ENCODE data around the gene USP17L5. TPM values are rescaled to one million over a fixed set of nuclear protein-coding genes. Genes with fewer than 3 reads are reported as not detected.
"Not testable (repeated sequence)": the region's sequence is repeated elsewhere in the genome, so short reads cannot be mapped to it uniquely, and the experiment has no call there.

USP17L5 gene, protein sequence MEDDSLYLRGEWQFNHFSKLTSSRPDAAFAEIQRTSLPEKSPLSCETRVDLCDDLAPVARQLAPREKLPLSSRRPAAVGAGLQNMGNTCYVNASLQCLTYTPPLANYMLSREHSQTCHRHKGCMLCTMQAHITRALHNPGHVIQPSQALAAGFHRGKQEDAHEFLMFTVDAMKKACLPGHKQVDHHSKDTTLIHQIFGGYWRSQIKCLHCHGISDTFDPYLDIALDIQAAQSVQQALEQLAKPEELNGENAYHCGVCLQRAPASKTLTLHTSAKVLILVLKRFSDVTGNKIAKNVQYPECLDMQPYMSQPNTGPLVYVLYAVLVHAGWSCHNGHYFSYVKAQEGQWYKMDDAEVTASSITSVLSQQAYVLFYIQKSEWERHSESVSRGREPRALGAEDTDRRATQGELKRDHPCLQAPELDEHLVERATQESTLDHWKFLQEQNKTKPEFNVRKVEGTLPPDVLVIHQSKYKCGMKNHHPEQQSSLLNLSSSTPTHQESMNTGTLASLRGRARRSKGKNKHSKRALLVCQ
- not detected for total RNA-seq

DNA sequence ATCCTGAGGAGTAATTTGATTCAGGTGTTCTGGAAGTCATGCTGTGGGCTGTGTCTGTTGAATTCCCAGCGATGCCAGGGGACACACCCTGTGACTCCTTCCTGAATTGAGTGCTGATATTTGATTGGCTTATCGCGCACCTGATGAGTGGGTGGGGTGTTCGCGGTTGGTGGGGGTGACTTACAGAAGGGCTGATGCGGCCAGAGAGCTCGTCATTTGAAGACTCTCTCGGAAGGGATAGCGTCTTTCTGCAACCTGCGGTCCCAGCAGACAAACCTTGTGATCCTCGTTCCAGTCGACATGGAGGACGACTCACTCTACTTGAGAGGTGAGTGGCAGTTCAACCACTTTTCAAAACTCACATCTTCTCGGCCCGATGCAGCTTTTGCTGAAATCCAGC is at the start of gene USP17L5:
Gene USP17L5, plus strand, starts transcription at position 301 of the 400 bp plus-strand sequence. Its CDS starts 0 bp downstream, at position 301.
- not testable (repeated sequence) for H3K27ac Mint-ChIP-seq; ATAC-seq; H3K9me3 Mint-ChIP-seq; H3K36me3 Mint-ChIP-seq; DNase-seq (ENCODE audit: low spot score in 2 of 2)

GRCh38 chr4:9324191-9324590 is 15.0 kb upstream of the USP17L5 start:
- DNase-seq (ENCODE audit: low spot score in 2 of 2); H3K27ac Mint-ChIP-seq; ATAC-seq; H3K36me3 Mint-ChIP-seq; H3K9me3 Mint-ChIP-seq: not testable (repeated sequence)

- not testable (repeated sequence) for H3K36me3 Mint-ChIP-seq; ATAC-seq; H3K27ac Mint-ChIP-seq; DNase-seq (ENCODE audit: low spot score in 2 of 2); H3K9me3 Mint-ChIP-seq
Observed at GRCh38 chr4:9324865-9325264, 14.3 kb upstream of the USP17L5 start, which contains the start of gene USP17L24. Gene USP17L24 (plus strand): TSS chr4:9325165. CDS start chr4:9325165, 0 bp downstream.

DNA sequence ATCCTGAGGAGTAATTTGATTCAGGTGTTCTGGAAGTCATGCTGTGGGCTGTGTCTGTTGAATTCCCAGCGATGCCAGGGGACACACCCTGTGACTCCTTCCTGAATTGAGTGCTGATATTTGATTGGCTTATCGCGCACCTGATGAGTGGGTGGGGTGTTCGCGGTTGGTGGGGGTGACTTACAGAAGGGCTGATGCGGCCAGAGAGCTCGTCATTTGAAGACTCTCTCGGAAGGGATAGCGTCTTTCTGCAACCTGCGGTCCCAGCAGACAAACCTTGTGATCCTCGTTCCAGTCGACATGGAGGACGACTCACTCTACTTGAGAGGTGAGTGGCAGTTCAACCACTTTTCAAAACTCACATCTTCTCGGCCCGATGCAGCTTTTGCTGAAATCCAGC is 9.6 kb upstream of the USP17L5 start, which contains the start of gene USP17L25:
Gene USP17L25, plus strand, starts transcription at position 301 of the 400 bp plus-strand sequence. Its CDS starts 0 bp downstream, at position 301.
- not testable (repeated sequence) for H3K9me3 Mint-ChIP-seq; ATAC-seq; H3K27ac Mint-ChIP-seq; H3K36me3 Mint-ChIP-seq; DNase-seq (ENCODE audit: low spot score in 2 of 2)

- H3K9me3 Mint-ChIP-seq; H3K27ac Mint-ChIP-seq; ATAC-seq; DNase-seq (ENCODE audit: low spot score in 2 of 2); H3K36me3 Mint-ChIP-seq: not testable (repeated sequence)
Observed at GRCh38 chr4:9334358-9334757, 4.8 kb upstream of the USP17L5 start, which contains the start of gene USP17L26. Gene USP17L26 (plus strand): TSS chr4:9334658. CDS start chr4:9334658, 0 bp downstream.

DNA sequence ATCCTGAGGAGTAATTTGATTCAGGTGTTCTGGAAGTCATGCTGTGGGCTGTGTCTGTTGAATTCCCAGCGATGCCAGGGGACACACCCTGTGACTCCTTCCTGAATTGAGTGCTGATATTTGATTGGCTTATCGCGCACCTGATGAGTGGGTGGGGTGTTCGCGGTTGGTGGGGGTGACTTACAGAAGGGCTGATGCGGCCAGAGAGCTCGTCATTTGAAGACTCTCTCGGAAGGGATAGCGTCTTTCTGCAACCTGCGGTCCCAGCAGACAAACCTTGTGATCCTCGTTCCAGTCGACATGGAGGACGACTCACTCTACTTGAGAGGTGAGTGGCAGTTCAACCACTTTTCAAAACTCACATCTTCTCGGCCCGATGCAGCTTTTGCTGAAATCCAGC is 4.6 kb downstream of the USP17L5 start, which contains the start of gene USP17L27:
Gene USP17L27, plus strand, starts transcription at position 301 of the 400 bp plus-strand sequence. Its CDS starts 0 bp downstream, at position 301.
- not testable (repeated sequence) for DNase-seq (ENCODE audit: low spot score in 2 of 2); H3K27ac Mint-ChIP-seq; H3K36me3 Mint-ChIP-seq; H3K9me3 Mint-ChIP-seq; ATAC-seq

DNA sequence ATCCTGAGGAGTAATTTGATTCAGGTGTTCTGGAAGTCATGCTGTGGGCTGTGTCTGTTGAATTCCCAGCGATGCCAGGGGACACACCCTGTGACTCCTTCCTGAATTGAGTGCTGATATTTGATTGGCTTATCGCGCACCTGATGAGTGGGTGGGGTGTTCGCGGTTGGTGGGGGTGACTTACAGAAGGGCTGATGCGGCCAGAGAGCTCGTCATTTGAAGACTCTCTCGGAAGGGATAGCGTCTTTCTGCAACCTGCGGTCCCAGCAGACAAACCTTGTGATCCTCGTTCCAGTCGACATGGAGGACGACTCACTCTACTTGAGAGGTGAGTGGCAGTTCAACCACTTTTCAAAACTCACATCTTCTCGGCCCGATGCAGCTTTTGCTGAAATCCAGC is 9.4 kb downstream of the USP17L5 start, which contains the start of gene USP17L28:
Gene USP17L28, plus strand, starts transcription at position 301 of the 400 bp plus-strand sequence. Its CDS starts 0 bp downstream, at position 301.
- H3K9me3 Mint-ChIP-seq, H3K36me3 Mint-ChIP-seq, ATAC-seq: not testable (repeated sequence)

DNA sequence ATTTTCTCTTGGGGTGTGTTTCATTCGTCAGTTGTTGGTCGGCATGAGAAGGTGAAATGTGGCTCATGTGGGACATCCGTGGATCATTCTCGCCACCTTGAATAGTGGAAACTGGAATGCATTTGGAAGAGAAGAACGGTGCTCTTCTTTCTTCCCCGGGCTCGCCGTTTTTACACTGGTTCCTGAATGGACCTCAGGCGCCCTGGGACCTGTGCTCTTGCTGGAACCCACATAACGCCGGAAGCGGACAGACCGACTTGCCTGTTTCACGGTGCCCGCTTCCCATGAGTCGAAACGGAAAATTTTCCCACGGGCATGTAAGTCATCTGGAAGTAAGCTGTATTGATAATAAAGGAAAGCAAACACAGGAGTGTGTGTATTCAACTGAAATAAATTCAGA is 11.7 kb downstream of the USP17L5 start:
- not testable (repeated sequence) for H3K9me3 Mint-ChIP-seq; DNase-seq (ENCODE audit: low spot score in 2 of 2); ATAC-seq; H3K27ac Mint-ChIP-seq; H3K36me3 Mint-ChIP-seq

More for the DNA sequence above, 9.4 kb downstream of the USP17L5 start, which contains the start of gene USP17L28:
- DNase-seq (ENCODE audit: low spot score in 2 of 2); H3K27ac Mint-ChIP-seq: not testable (repeated sequence)

GRCh38 chr4:9353338-9353737 is 14.1 kb downstream of the USP17L5 start, which contains the start of gene USP17L29:
Gene USP17L29 (plus strand): TSS chr4:9353638. CDS start chr4:9353638, 0 bp downstream.
- not testable (repeated sequence) for H3K9me3 Mint-ChIP-seq; ATAC-seq; H3K36me3 Mint-ChIP-seq; DNase-seq (ENCODE audit: low spot score in 2 of 2); H3K27ac Mint-ChIP-seq

- not testable (repeated sequence) for H3K27ac Mint-ChIP-seq; H3K36me3 Mint-ChIP-seq; DNase-seq (ENCODE audit: low spot score in 2 of 2); ATAC-seq; H3K9me3 Mint-ChIP-seq
Observed at GRCh38 chr4:9362829-9363228, 23.6 kb downstream of the USP17L5 start, which contains the start of gene USP17L30. Gene USP17L30 (plus strand): TSS chr4:9363129. CDS start chr4:9363129, 0 bp downstream.

DNA sequence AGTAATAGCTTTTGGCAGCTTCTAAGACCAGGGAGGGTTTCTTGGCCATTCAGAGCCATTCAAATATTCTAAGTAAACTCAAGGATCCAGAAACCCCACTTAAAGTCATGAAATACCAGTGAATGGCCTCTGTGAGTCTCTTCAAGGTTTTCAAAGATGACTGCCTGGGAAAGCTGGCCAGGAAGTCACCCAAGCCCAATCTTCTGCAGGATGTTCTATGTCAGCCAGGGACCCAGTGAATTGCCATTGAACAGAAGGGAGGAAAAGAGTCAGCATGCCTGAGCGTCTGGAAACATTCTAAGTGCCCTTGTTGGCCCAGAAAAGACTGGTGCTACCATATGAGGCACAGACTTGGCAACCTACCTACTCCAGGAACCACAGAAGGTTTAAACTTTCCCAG is 40.7 kb downstream of the USP17L5 start:
- DNase-seq (ENCODE audit: low spot score in 2 of 2); ATAC-seq; H3K9me3 Mint-ChIP-seq; H3K27ac Mint-ChIP-seq; H3K36me3 Mint-ChIP-seq: not testable (repeated sequence)

- H3K9me3 Mint-ChIP-seq, H3K36me3 Mint-ChIP-seq: not testable (repeated sequence)
- ATAC-seq = peak; percentile 33 to 56
- H3K27ac Mint-ChIP-seq = peak overlapping the region in 1 of 2 donors; percentile 33
- DNase-seq (ENCODE audit: low spot score in 2 of 2) = peak; percentile 57 to 78
Observed at GRCh38 chr4:9381012-9381534, 41.9 kb downstream of the USP17L5 start.

DNA sequence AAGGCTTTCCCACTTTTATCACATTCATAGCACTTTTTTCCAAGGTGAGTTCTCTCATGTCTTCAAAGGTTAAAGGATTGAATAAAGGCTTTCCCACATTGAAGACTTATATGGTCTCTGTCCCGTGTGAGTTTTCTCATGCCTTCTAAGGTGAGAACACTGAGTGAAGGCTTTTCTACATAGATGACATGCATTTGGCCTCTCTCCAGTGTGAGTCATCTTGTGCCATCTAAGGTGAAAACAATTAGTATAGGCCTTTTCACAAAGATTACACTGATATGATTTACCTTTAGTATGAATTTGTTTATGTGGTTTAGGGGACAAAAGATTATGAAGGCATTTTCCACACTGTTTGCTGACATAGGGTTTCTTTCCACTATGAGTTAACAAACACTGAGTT is 44.9 kb downstream of the USP17L5 start:
- H3K36me3 Mint-ChIP-seq = no peaks in the 10 kb centered on the region
- no peak overlapping the region for H3K27ac Mint-ChIP-seq
- no peaks in the 10 kb centered on the region for H3K9me3 Mint-ChIP-seq
- DNase-seq (ENCODE audit: low spot score in 2 of 2) (no peak), ATAC-seq (no peak)

DNA sequence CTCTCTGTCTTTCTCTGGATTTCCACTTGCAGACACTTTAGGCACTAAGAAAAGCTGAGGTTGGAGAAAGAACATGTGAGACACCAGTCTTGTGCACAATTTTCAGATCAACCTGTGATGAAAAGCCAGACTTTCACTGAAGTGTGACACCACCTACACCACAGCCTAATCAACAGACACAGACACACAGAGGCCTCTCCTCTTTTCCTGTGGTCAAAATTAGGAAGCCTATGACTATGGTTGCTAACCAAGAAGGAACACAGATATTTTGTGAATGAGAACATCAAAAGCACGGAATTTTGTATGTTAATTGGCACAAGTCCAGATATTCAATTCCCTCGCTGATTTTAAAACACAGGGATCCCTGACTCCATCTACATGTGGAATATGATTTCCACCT is 49.8 kb downstream of the USP17L5 start:
- H3K27ac Mint-ChIP-seq; H3K36me3 Mint-ChIP-seq; DNase-seq (ENCODE audit: low spot score in 2 of 2); ATAC-seq; H3K9me3 Mint-ChIP-seq: not testable (repeated sequence)

Measured in activated naive CD4-positive, alpha-beta T cell treated with anti-CD3 and anti-CD28 coated beads, Interleukin-2, amount 50 U/mL, for 72 hours (primary cell).